ENCODE measurements around the gene PTPN1. TPM values are rescaled to one million over a fixed set of nuclear protein-coding genes. Genes with fewer than 3 reads are reported as not detected.
A peak's percentile ranks its signal among the peaks of the same experiment; 100 is the strongest.

Gene PTPN1
- 23.6 and 25.2 TPM in 2 replicates for polyA plus RNA-seq (2012; rRNA removed)
- polyA plus RNA-seq (2012; cell fraction: cytosol; rRNA removed): 26.2 and 27.0 TPM in 2 replicates
- 25.5 and 40.8 TPM in 2 replicates for polyA plus RNA-seq (2012; cell fraction: nucleus; rRNA removed)

DNA sequence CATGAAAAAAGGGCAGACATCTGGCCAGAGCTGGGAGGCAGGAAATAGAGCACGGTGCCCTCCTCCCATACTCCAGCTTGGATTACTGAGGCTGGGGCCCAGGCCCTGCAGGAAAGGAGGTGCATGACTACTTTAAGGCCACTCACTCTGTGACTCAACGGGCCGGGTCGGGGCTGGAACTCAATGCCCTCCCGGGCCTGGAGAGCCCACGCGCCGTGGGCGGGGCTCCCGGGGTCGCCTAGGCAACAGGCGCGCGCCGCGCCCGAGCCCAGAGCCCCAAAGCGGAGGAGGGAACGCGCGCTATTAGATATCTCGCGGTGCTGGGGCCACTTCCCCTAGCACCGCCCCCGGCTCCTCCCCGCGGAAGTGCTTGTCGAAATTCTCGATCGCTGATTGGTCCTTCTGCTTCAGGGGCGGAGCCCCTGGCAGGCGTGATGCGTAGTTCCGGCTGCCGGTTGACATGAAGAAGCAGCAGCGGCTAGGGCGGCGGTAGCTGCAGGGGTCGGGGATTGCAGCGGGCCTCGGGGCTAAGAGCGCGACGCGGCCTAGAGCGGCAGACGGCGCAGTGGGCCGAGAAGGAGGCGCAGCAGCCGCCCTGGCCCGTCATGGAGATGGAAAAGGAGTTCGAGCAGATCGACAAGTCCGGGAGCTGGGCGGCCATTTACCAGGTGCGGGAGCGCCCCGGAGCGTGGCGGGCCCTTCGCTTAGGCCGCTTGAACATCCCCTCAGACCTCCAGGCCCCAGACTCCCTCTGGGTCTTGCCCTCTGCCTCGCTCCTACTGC lies at the start of gene PTPN1:
PTPN1 (plus strand) TSS at position 461 of the 783 bp plus-strand sequence; CDS start at position 606, 145 bp downstream.
- ChIA-PET CTCF (interaction anchor here (1.5 to 3.3 kb wide), 5 partner anchors 14 to 324 kb away, joined by 3 to 13 read pairs (median 5); partner anchors contain the start of gene BCAS4), POLR2A (interaction anchor here (0.6 kb wide), 1 partner anchor 18 kb away, joined by 3 read pairs; no protein-coding TSS in a partner anchor)
- Histone ChIP-seq H3F3A (replicated peaks; ENCODE audit: insufficient read depth) (peaks cover 18% of the 10 kb centered on the region), H3K9me2 (no peaks in the 10 kb centered on the region), H3K27ac (ENCODE audit: low read depth in 2 of 2, low read length in 1 of 2) (peak within 1 kb of the TSS; percentile 79 to 82), H2AFZ (ENCODE audit: low read depth) (peak within 1 kb of the TSS; percentile 85), H3K79me2 (ENCODE audit: insufficient read depth) (peaks cover 50% of the 10 kb centered on the region), H3K36me3 (replicated peaks in 1 of 2; ENCODE audit: control insufficient read depth in 1 of 2, insufficient read depth in 2 of 2, low read length in 1 of 2) (no peaks in the 10 kb centered on the region), H3K9me3 (no peaks in the 10 kb centered on the region), H3K4me3 (ENCODE audit: low read depth in 2 of 2, low read length in 1 of 2) (peak within 1 kb of the TSS; percentile 71 to 97), H4K20me1 (ENCODE audit: insufficient read depth) (peaks cover 33% of the 10 kb centered on the region), H3K9ac (peak within 1 kb of the TSS; percentile 95), H3K4me2 (peak within 1 kb of the TSS; percentile 95), H3K4me1 (ENCODE audit: control insufficient read depth in 1 of 2, insufficient read depth in 2 of 2, low read depth in 1 of 2, low read length in 1 of 2) (peaks cover 15 to 27% of the 10 kb centered on the region in 2 experiments), H3K27me3 (ENCODE audit: insufficient read depth) (no peaks in the 10 kb centered on the region)
- peak; percentile 98 for DNase-seq
- 0% methylated on average over 16 of the region's 64 CpGs for WGBS (ENCODE audit: low lambda C conversion rate)
- TF ChIP-seq, protein P1, sequence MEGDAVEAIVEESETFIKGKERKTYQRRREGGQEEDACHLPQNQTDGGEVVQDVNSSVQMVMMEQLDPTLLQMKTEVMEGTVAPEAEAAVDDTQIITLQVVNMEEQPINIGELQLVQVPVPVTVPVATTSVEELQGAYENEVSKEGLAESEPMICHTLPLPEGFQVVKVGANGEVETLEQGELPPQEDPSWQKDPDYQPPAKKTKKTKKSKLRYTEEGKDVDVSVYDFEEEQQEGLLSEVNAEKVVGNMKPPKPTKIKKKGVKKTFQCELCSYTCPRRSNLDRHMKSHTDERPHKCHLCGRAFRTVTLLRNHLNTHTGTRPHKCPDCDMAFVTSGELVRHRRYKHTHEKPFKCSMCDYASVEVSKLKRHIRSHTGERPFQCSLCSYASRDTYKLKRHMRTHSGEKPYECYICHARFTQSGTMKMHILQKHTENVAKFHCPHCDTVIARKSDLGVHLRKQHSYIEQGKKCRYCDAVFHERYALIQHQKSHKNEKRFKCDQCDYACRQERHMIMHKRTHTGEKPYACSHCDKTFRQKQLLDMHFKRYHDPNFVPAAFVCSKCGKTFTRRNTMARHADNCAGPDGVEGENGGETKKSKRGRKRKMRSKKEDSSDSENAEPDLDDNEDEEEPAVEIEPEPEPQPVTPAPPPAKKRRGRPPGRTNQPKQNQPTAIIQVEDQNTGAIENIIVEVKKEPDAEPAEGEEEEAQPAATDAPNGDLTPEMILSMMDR (IDR thresholded peaks at IDR 0.05): no peak
- TF ChIP-seq, protein P2, sequence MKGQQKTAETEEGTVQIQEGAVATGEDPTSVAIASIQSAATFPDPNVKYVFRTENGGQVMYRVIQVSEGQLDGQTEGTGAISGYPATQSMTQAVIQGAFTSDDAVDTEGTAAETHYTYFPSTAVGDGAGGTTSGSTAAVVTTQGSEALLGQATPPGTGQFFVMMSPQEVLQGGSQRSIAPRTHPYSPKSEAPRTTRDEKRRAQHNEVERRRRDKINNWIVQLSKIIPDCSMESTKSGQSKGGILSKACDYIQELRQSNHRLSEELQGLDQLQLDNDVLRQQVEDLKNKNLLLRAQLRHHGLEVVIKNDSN (IDR thresholded peaks at IDR 0.05; ENCODE audit: borderline replicate concordance, low read depth): no peak
- peak; percentile 89 for TF ChIP-seq MXI1 (IDR thresholded peaks at IDR 0.05; ENCODE audit: low read depth, low read length)
- TF ChIP-seq TAF1 (IDR thresholded peaks at IDR 0.05; ENCODE audit: borderline replicate concordance, low read depth, low read length): peak; percentile 92
- peak; percentile 81 for TF ChIP-seq ELF1 (IDR thresholded peaks at IDR 0.05)
- peak; percentile 50 for TF ChIP-seq RFX5 (IDR thresholded peaks at IDR 0.05; ENCODE audit: low read length)
- TF ChIP-seq POLR2AphosphoS5 (IDR thresholded peaks at IDR 0.05; ENCODE audit: low read depth, low read length): peak; percentile 94
- TF ChIP-seq NFIC (IDR thresholded peaks at IDR 0.05; ENCODE audit: borderline replicate concordance): no peak
- peak; percentile 90 for TF ChIP-seq SIN3A (IDR thresholded peaks at IDR 0.05; ENCODE audit: borderline replicate concordance, low read depth, low read length)
- TF ChIP-seq TCF12 (IDR thresholded peaks at IDR 0.05): peak; percentile 56; the same call in 1 of the 2 replicates
- TF ChIP-seq, protein P3, sequence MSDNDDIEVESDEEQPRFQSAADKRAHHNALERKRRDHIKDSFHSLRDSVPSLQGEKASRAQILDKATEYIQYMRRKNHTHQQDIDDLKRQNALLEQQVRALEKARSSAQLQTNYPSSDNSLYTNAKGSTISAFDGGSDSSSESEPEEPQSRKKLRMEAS (IDR thresholded peaks at IDR 0.05; ENCODE audit: low read depth): peak; percentile 46
- peak; percentile 79 for TF ChIP-seq GABPA (IDR thresholded peaks at IDR 0.05; ENCODE audit: low read depth)
- TF ChIP-seq, protein P4, sequence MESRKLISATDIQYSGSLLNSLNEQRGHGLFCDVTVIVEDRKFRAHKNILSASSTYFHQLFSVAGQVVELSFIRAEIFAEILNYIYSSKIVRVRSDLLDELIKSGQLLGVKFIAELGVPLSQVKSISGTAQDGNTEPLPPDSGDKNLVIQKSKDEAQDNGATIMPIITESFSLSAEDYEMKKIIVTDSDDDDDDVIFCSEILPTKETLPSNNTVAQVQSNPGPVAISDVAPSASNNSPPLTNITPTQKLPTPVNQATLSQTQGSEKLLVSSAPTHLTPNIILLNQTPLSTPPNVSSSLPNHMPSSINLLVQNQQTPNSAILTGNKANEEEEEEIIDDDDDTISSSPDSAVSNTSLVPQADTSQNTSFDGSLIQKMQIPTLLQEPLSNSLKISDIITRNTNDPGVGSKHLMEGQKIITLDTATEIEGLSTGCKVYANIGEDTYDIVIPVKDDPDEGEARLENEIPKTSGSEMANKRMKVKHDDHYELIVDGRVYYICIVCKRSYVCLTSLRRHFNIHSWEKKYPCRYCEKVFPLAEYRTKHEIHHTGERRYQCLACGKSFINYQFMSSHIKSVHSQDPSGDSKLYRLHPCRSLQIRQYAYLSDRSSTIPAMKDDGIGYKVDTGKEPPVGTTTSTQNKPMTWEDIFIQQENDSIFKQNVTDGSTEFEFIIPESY (IDR thresholded peaks at IDR 0.05; ENCODE audit: borderline replicate concordance, low read depth): peak; percentile 93
- TF ChIP-seq FOXM1 (IDR thresholded peaks at IDR 0.05; ENCODE audit: low read depth): no peak
- TF ChIP-seq GATA2 (CRISPR knock-in tag; IDR thresholded peaks at IDR 0.05): no peak
- peak; percentile 66; the same call in 1 of the 2 replicates for TF ChIP-seq YY1 (IDR thresholded peaks at IDR 0.05; ENCODE audit: low read depth)
- TF ChIP-seq EP300 (IDR thresholded peaks at IDR 0.05; ENCODE audit: borderline replicate concordance in 1 of 2, low read depth in 1 of 2, low read length in 1 of 2): no peak
- TF ChIP-seq, protein P5, sequence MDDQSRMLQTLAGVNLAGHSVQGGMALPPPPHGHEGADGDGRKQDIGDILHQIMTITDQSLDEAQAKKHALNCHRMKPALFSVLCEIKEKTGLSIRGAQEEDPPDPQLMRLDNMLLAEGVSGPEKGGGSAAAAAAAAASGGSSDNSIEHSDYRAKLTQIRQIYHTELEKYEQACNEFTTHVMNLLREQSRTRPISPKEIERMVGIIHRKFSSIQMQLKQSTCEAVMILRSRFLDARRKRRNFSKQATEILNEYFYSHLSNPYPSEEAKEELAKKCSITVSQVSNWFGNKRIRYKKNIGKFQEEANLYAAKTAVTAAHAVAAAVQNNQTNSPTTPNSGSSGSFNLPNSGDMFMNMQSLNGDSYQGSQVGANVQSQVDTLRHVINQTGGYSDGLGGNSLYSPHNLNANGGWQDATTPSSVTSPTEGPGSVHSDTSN (IDR thresholded peaks at IDR 0.05): peak; percentile 56
- peak; percentile 98 for TF ChIP-seq CHD2 (IDR thresholded peaks at IDR 0.05; ENCODE audit: low read length, partially characterized antibody)
- peak; percentile 66; the same call in 1 of the 2 replicates for TF ChIP-seq RCOR1 (IDR thresholded peaks at IDR 0.05; ENCODE audit: low read length)
